Lung (tissue), 12 donors: Measurements from ENCODE around the gene KRT17. TPM values are rescaled to one million over a fixed set of nuclear protein-coding genes. Genes with fewer than 3 reads are reported as not detected.
"Not testable (repeated sequence)": the region's sequence is repeated elsewhere in the genome, so short reads cannot be mapped to it uniquely, and the experiment has no call there.

ENCODE experiments used
- ATAC-seq: fragments of 200-7000 bp; cut with Tn5 transposase; one replicate; pipeline ENCODE4 v1.9.1; 2020; ENCODE audit warnings: moderate number of reproducible peaks; ENCODE audit not compliant: insufficient read depth, low FRiP score
- DNase-seq, 3 donors: peaks; one replicate each; pipeline ENCODE4 v3.0.0-alpha.2; 2013 to 2017
- H3K27ac ChIP-seq, 2 donors: one replicate each; pipeline ENCODE4 v1.5.1; 2013; ENCODE audit warnings: mild to moderate bottlenecking in 2 of 2, moderate library complexity in 2 of 2, control low read depth in 1 of 2, inconsistent platforms in 1 of 2, low read depth in 1 of 2, low read length in 1 of 2
- H3K27me3 ChIP-seq, 3 donors: one replicate each; pipeline ENCODE4 v1.5.1; 2013; ENCODE audit warnings: low read length in 2 of 3; ENCODE audit not compliant: control insufficient read depth in 3 of 3, insufficient read depth in 3 of 3
- H3K36me3 ChIP-seq, 4 donors: one replicate each; pipeline ENCODE4 v1.5.1; 2013; ENCODE audit warnings: low read length in 4 of 4, mild to moderate bottlenecking in 1 of 4, moderate library complexity in 1 of 4; ENCODE audit not compliant: control insufficient read depth in 4 of 4, insufficient read depth in 4 of 4
- H3K4me1 ChIP-seq, 5 donors: one replicate each; pipeline ENCODE4 v1.5.1; 2013; ENCODE audit warnings: low read length in 5 of 5, mild to moderate bottlenecking in 2 of 5, moderate library complexity in 1 of 5; ENCODE audit not compliant: control insufficient read depth in 5 of 5, insufficient read depth in 5 of 5
- H3K4me3 ChIP-seq: one replicate; pipeline ENCODE4 v1.5.1; 2013; ENCODE audit warnings: mild to moderate bottlenecking, control low read depth, moderate library complexity
- H3K9ac ChIP-seq, 2 donors: one replicate each; pipeline ENCODE4 v1.5.1; 2013; ENCODE audit warnings: low read length in 2 of 2, control low read depth in 1 of 2; ENCODE audit not compliant: insufficient read depth in 1 of 2
- H3K9me3 ChIP-seq, 4 donors: one replicate each; pipeline ENCODE4 v1.5.1; 2013; ENCODE audit warnings: low read length in 3 of 4, mild to moderate bottlenecking in 1 of 4, moderate library complexity in 1 of 4; ENCODE audit not compliant: control insufficient read depth in 4 of 4, insufficient read depth in 3 of 4
- CTCF ChIP-seq: IDR thresholded peaks from 2 replicates; pipeline ENCODE4 v1.5.1; 2012; ENCODE audit warnings: mild to moderate bottlenecking; ENCODE audit errors: control extremely low read depth, extremely low read depth
- WGBS, 2 donors: extraction: QIAGEN DNeasy Blood & Tissue Kit; methylation state at CpG; one replicate each; pipeline ENCODE4 v1.1.7; 2013; 5-methylcytosine and 5-hydroxymethylcytosine counted together
- polyA plus RNA-seq, 2 donors: library from polyadenylated mRNA; stranded (reverse); fragments of 200-250 nt; gene quantifications; one replicate each; pipeline ENCODE4 v1.2.1, GENCODE V29; 2013
- total RNA-seq, 2 donors: library from RNA; depleted of rRNA in 1 of 2; stranded (reverse); fragments of >200 nt in 1 of 2; gene quantifications; one replicate each; pipeline ENCODE4 v1.2.1, GENCODE V29; 2014 to 2021
- donor health status: control.
- donor health status: control.
- donor health status: Bipolar disorder and iron deficiency.
- donor health status: healthy.
- donor health status: DM: yes; HTN: yes; CAD: no.

KRT17 gene
- total and polyA plus RNA-seq, 4 donors: 27.3 to 47.2 (median 42.6) TPM

- TF ChIP-seq CTCF: no peak
- no peak overlapping the region for H3K4me3 ChIP-seq
- H3K36me3 ChIP-seq: no peaks in the 10 kb centered on the region
- 70 to 91% methylated on average over 2 of the region's 2 CpGs for WGBS, 2 donors
- H3K27ac ChIP-seq: no peak overlapping the region
- DNase-seq (no peak), ATAC-seq (no peak)
- H3K4me1 ChIP-seq: peaks cover 0 to 4% (median 0%) of the 10 kb centered on the region in 5 donors
- no peak overlapping the region for H3K9ac ChIP-seq
- H3K27me3 ChIP-seq: no peaks in the 10 kb centered on the region
- H3K9me3 ChIP-seq: no peaks in the 10 kb centered on the region
Measured at GRCh38 chr17:41621916-41622315, 2.5 kb downstream of the KRT17 start.

GRCh38 chr17:41621435-41621817 lies 2.9 kb downstream of the KRT17 start:
- H3K4me1 ChIP-seq, H3K9ac ChIP-seq, H3K36me3 ChIP-seq, H3K27me3 ChIP-seq, ATAC-seq, H3K4me3 ChIP-seq, H3K27ac ChIP-seq, H3K9me3 ChIP-seq: not testable (repeated sequence)
- 92 to 98% methylated on average over 11 of the region's 11 CpGs for WGBS, 2 donors
- peak in 1 of 3 donors; percentile 7 for DNase-seq

GRCh38 chr17:41620583-41621434 lies 3.6 kb downstream of the KRT17 start:
- no peak overlapping the region for H3K9ac ChIP-seq
- no peak overlapping the region for H3K27ac ChIP-seq
- H3K9me3 ChIP-seq: no peaks in the 10 kb centered on the region
- H3K36me3 ChIP-seq: no peaks in the 10 kb centered on the region
- H3K4me1 ChIP-seq: peaks cover 0 to 4% (median 0%) of the 10 kb centered on the region in 5 donors
- peak in 1 of 3 donors; percentile 9 for DNase-seq
- ATAC-seq: no peak
- WGBS, 2 donors: 82 to 87% methylated on average over 21 of the region's 21 CpGs
- TF ChIP-seq CTCF: no peak
- no peak overlapping the region for H3K4me3 ChIP-seq
- no peaks in the 10 kb centered on the region for H3K27me3 ChIP-seq

- not testable (repeated sequence) for H3K36me3 ChIP-seq, H3K9me3 ChIP-seq, H3K27ac ChIP-seq, H3K9ac ChIP-seq, H3K4me3 ChIP-seq, H3K27me3 ChIP-seq, H3K4me1 ChIP-seq, ATAC-seq
- WGBS, 2 donors: 80 to 91% methylated on average over 6 of the region's 6 CpGs
- peak in 1 of 3 donors; percentile 6 for DNase-seq
Measured at GRCh38 chr17:41619927-41620582, 4.3 kb downstream of the KRT17 start.
